Neural progenitor cell (in vitro differentiated cells): ENCODE measurements around the gene CYLD.

Source experiments
- CTCF ChIP-seq: fragments of 200-600 bp; sonication (generic); IDR thresholded peaks from 2 replicates; pipeline ENCODE4 v1.5.1; 2017; ENCODE audit warnings: antibody characterized with exemption, mild to moderate bottlenecking
- EZH2 ChIP-seq: fragments of 200-600 bp; sonication (generic); IDR thresholded peaks from 2 replicates; pipeline ENCODE4 v1.6.1; 2017; ENCODE audit warnings: antibody characterized with exemption, mild to moderate bottlenecking, moderate library complexity
- EZH2phosphoT487 ChIP-seq: fragments of 200-600 bp; sonication (generic); IDR thresholded peaks from 2 replicates; pipeline ENCODE4 v1.6.1; 2017; ENCODE audit warnings: antibody characterized with exemption

DNA sequence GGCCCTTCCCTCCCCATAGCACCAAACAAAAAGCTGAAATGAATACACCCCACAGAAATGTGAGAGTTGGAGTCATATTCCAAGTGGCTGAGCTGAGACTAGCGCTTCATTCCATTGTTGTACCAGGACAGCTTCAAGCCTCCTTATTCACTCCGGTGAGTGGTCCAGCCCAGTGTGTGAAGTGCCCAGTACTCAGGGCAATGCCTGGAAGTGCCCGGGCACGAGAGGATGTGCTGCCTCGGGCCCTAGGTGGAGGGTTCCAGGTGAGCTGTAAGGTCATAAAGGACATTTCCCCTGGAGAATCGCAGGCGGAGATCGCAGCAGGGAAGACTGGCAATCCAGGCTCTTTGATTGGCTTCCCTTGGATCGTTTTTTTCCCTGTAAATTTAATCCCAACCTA is 5.4 kb upstream of the CYLD start:
- TF ChIP-seq CTCF (no peak), EZH2 (no peak), EZH2phosphoT487 (no peak)
